Tibial nerve (tissue), 3 donors: Measurements from ENCODE around the gene KCNIP3.

Experiments used
- CTCF ChIP-seq, 5 experiments: fragments of 200-600 bp in 3 of 5; fragments of 450-650 bp in 2 of 5; sonication (generic) in 3 of 5; IDR thresholded peaks; one replicate each; pipeline ENCODE4 v1.5.1; 2016 to 2019; ENCODE audit warnings: antibody characterized with exemption in 5 of 5, mild to moderate bottlenecking in 3 of 5, moderate library complexity in 2 of 5
- POLR2A ChIP-seq, 2 donors: fragments of 450-650 bp; IDR thresholded peaks; one replicate each; pipeline ENCODE4 v1.6.1; 2017; ENCODE audit warnings: antibody characterized with exemption in 2 of 2, mild to moderate bottlenecking in 2 of 2, moderate library complexity in 2 of 2

GRCh38 chr2:95328358-95329125, 31.4 kb downstream of the KCNIP3 start:
- TF ChIP-seq CTCF (IDR thresholded peaks at IDR 0.05) (no peak), POLR2A (IDR thresholded peaks at IDR 0.05) (no peak)
